Measurements from ENCODE around the gene TBXAS1.

TBXAS1 gene

DNA sequence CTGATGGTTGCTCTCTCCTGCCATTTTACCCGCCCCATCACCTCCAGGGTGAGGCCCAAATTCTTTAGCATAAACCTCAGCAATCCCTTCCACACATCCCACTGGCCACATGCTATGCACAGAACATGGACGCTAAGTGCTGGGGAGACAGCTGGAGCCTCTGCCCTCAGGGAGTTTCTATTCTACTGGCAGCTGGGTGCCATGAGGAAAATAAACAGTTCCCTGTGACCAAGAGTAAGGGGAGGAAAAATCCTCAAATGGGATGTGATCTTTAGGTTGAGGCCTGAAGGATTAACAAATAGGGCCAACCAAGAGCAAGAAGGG is 232.5 kb downstream of the TBXAS1 start:
- CTCF ChIA-PET = interaction anchor here (0.7 kb wide), 1 partner anchor 247 kb away, joined by 5 read pairs; no protein-coding TSS in a partner anchor
- POLR2A ChIA-PET = interaction anchor here (1.2 kb wide), 1 partner anchor 114 kb away, joined by 3 read pairs; no protein-coding TSS in a partner anchor
- DNase-seq (ENCODE audit: extremely low spot score) = no peak
- no peak for TF ChIP-seq FOXK2 (IDR thresholded peaks at IDR 0.05)
- no peak for TF ChIP-seq FOXM1 (IDR thresholded peaks at IDR 0.05; ENCODE audit: borderline replicate concordance)
- no peak for TF ChIP-seq L3MBTL2 (conservative IDR thresholded peaks at IDR 0.05)
- TF ChIP-seq LEF1 (IDR thresholded peaks at IDR 0.05; ENCODE audit: borderline replicate concordance) = no peak
- no peak for TF ChIP-seq NFRKB (IDR thresholded peaks at IDR 0.05)
- no peak for TF ChIP-seq SP1 (IDR thresholded peaks at IDR 0.05)
- no peak for TF ChIP-seq SUZ12 (IDR thresholded peaks at IDR 0.05)
- TF ChIP-seq ELF4 (IDR thresholded peaks at IDR 0.05) = no peak
- TF ChIP-seq ARNT (IDR thresholded peaks at IDR 0.05) = no peak
- no peak for TF ChIP-seq CTBP1 (IDR thresholded peaks at IDR 0.05; ENCODE audit: borderline replicate concordance)
- no peak for TF ChIP-seq HDGF (IDR thresholded peaks at IDR 0.05; ENCODE audit: borderline replicate concordance)
- no peak for TF ChIP-seq FOXA1 (IDR thresholded peaks at IDR 0.05)
- no peak for TF ChIP-seq ZNF384 (IDR thresholded peaks at IDR 0.05)
- no peak for TF ChIP-seq TARDBP (IDR thresholded peaks at IDR 0.05)
- TF ChIP-seq PKNOX1 (IDR thresholded peaks at IDR 0.05) = no peak
- TF ChIP-seq BHLHE40 (IDR thresholded peaks at IDR 0.05; ENCODE audit: borderline replicate concordance) = no peak

DNA sequence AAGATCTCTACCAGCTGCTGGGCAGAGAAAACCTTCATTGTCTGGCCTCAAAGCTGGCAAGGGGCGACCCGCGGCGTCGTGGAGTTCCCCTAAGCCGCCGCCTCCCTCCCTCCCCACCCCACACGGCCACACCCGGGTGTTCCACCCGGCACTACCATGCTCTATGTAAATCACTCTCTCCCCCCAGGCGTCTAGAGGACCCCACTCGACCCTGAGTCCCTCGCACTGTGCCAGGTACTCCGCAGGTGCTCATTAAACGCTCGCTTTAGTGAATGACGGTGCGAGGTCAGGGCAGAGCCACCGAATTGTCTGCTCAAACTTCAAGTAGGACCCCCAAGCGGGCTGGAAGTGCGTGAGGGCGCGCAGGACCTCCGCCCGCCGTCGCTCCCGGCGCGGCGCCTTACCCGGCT is 233.1 kb downstream of the TBXAS1 start:
- no peak for DNase-seq (ENCODE audit: extremely low spot score)
- POLR2A ChIA-PET = interaction anchor here (1.2 kb wide), 1 partner anchor 114 kb away, joined by 3 read pairs; no protein-coding TSS in a partner anchor

DNA sequence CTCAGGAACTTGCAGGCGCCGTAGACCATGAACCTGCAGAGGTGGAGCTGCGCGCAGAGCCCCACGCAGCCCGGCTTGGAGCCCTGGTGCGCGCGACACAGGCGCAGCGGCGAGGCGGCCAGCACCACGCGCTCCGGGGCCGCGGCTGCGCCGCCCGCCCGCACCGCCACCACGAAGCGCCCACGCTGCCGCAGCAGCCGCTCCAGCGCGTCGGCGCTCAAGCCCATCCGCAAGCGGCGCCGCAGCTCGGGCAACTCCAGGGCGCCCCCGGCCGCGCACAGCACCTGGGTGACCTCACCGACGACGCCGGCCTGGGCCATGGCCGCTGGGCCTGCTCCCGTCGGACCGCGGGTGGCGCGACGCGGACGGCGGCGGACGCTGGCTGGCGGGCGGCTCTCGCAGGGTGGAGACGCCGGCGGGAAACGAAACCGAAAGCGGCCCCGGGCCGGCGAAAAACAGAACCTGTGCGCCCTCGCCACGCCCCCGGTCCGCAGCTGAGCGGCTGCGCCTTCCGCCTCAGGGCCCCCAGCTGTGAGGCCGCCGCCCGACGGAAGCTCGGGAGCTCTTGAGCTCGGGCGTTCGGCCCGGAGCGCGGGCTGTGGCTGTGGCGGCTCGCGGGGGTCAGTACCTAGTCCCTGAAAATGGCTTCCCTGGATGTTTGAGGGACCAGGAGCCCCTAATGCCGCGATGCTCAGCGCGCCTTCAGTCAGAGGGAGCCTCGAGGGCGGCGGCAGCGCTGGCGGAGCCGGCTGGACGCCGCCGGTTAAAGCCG is 233.7 kb downstream of the TBXAS1 start, which contains the start of gene PARP12:
PARP12 (minus strand) TSS at position 424 of the 772 bp plus-strand sequence; CDS start at position 320, 104 bp downstream.
- ChIA-PET POLR2A (no interaction called here), CTCF (no interaction called here)
- no peak for DNase-seq (ENCODE audit: extremely low spot score)
- TF ChIP-seq SUZ12 (IDR thresholded peaks at IDR 0.05) = no peak
- TF ChIP-seq FOXK2 (IDR thresholded peaks at IDR 0.05) = no peak
- no peak for TF ChIP-seq PKNOX1 (IDR thresholded peaks at IDR 0.05)
- no peak for TF ChIP-seq FOXA1 (IDR thresholded peaks at IDR 0.05)
- no peak for TF ChIP-seq LEF1 (IDR thresholded peaks at IDR 0.05; ENCODE audit: borderline replicate concordance)
- TF ChIP-seq FOXM1 (IDR thresholded peaks at IDR 0.05; ENCODE audit: borderline replicate concordance) = no peak
- TF ChIP-seq HDGF (IDR thresholded peaks at IDR 0.05; ENCODE audit: borderline replicate concordance) = no peak
- no peak for TF ChIP-seq BHLHE40 (IDR thresholded peaks at IDR 0.05; ENCODE audit: borderline replicate concordance)
- no peak for TF ChIP-seq SP1 (IDR thresholded peaks at IDR 0.05)
- TF ChIP-seq CTBP1 (IDR thresholded peaks at IDR 0.05; ENCODE audit: borderline replicate concordance) = no peak

More for the DNA sequence above, 233.1 kb downstream of the TBXAS1 start:
- CTCF ChIA-PET = no interaction called here
- no peak for TF ChIP-seq ELF4 (IDR thresholded peaks at IDR 0.05)
- no peak for TF ChIP-seq FOXM1 (IDR thresholded peaks at IDR 0.05; ENCODE audit: borderline replicate concordance)
- no peak for TF ChIP-seq SUZ12 (IDR thresholded peaks at IDR 0.05)
- no peak for TF ChIP-seq HDGF (IDR thresholded peaks at IDR 0.05; ENCODE audit: borderline replicate concordance)
- no peak for TF ChIP-seq TARDBP (IDR thresholded peaks at IDR 0.05)
- TF ChIP-seq CTBP1 (IDR thresholded peaks at IDR 0.05; ENCODE audit: borderline replicate concordance) = no peak
- TF ChIP-seq FOXK2 (IDR thresholded peaks at IDR 0.05) = no peak
- TF ChIP-seq L3MBTL2 (conservative IDR thresholded peaks at IDR 0.05) = no peak
- no peak for TF ChIP-seq ZNF384 (IDR thresholded peaks at IDR 0.05)
- TF ChIP-seq PKNOX1 (IDR thresholded peaks at IDR 0.05) = no peak
- no peak for TF ChIP-seq NFRKB (IDR thresholded peaks at IDR 0.05)
- TF ChIP-seq ARNT (IDR thresholded peaks at IDR 0.05) = no peak
- TF ChIP-seq FOXA1 (IDR thresholded peaks at IDR 0.05) = no peak
- no peak for TF ChIP-seq LEF1 (IDR thresholded peaks at IDR 0.05; ENCODE audit: borderline replicate concordance)
- TF ChIP-seq SP1 (IDR thresholded peaks at IDR 0.05) = no peak
- no peak for TF ChIP-seq BHLHE40 (IDR thresholded peaks at IDR 0.05; ENCODE audit: borderline replicate concordance)

- DNase-seq (ENCODE audit: extremely low spot score) = no peak
- TF ChIP-seq ARNT (IDR thresholded peaks at IDR 0.05) (no peak), LEF1 (IDR thresholded peaks at IDR 0.05; ENCODE audit: borderline replicate concordance) (no peak)
- ChIA-PET CTCF (no interaction called here), POLR2A (no interaction called here)
Measured at GRCh38 chr7:140067052-140067451, 238.0 kb downstream of the TBXAS1 start.

DNA sequence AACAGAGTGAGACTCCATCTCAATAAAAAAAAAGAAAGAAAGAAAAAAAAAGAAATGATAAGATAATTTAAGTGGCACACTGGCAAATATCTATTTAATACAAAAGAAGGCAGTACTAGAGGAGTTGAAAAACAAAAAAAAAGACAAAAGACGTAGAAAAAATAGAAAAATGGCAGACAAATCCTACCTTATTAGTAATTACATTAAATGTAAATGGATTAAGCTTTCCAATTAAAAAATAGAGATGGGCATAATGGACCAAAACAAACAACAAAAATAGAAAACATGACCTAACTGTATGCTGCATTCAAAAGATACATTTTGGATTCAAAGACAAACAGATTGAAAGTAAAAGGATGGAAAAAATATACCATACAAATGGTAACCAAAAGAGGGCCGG is 239.0 kb downstream of the TBXAS1 start:
- DNase-seq (ENCODE audit: extremely low spot score) = no peak
- TF ChIP-seq BHLHE40 (IDR thresholded peaks at IDR 0.05; ENCODE audit: borderline replicate concordance) (no peak), PKNOX1 (IDR thresholded peaks at IDR 0.05) (no peak), ELF4 (IDR thresholded peaks at IDR 0.05) (no peak), FOXA1 (IDR thresholded peaks at IDR 0.05) (no peak), CTBP1 (IDR thresholded peaks at IDR 0.05; ENCODE audit: borderline replicate concordance) (no peak), ZNF384 (IDR thresholded peaks at IDR 0.05) (no peak), SP1 (IDR thresholded peaks at IDR 0.05) (no peak), SUZ12 (IDR thresholded peaks at IDR 0.05) (no peak), L3MBTL2 (conservative IDR thresholded peaks at IDR 0.05) (no peak), NFRKB (IDR thresholded peaks at IDR 0.05) (no peak), FOXM1 (IDR thresholded peaks at IDR 0.05; ENCODE audit: borderline replicate concordance) (no peak), TARDBP (IDR thresholded peaks at IDR 0.05) (no peak), ARNT (IDR thresholded peaks at IDR 0.05) (no peak), FOXK2 (IDR thresholded peaks at IDR 0.05) (no peak), HDGF (IDR thresholded peaks at IDR 0.05; ENCODE audit: borderline replicate concordance) (no peak), LEF1 (IDR thresholded peaks at IDR 0.05; ENCODE audit: borderline replicate concordance) (no peak)
- ChIA-PET POLR2A (no interaction called here), CTCF (no interaction called here)

All from HEK293T (cell line).